Mesenchymal stem cell (in vitro differentiated cells and primary cell): ENCODE results near the gene KIAA1217.
A peak's percentile ranks its signal among the peaks of the same experiment; 100 is the strongest.

Experiments used
- DNase-seq: peaks from one replicate; pipeline ENCODE4 v3.0.0-alpha.2; 2013
- H2AFZ ChIP-seq: one replicate; pipeline ENCODE4 v1.6.1; 2013; ENCODE audit warnings: low read depth, mild to moderate bottlenecking, control low read depth, inconsistent platforms, low read length, moderate library complexity
- H2AK5ac ChIP-seq: 2 replicates; pipeline ENCODE4 v1.6.1; 2013; ENCODE audit warnings: low read length, moderate library complexity, mild to moderate bottlenecking, inconsistent platforms; ENCODE audit not compliant: severe bottlenecking
- H2BK120ac ChIP-seq: one replicate; pipeline ENCODE4 v1.6.1; 2013; ENCODE audit warnings: low read depth, mild to moderate bottlenecking, inconsistent platforms, low read length, moderate library complexity
- H2BK12ac ChIP-seq, 2 experiments: one replicate each; pipeline ENCODE4 v1.6.1; 2013; ENCODE audit warnings: inconsistent platforms in 2 of 2, low read length in 2 of 2, mild to moderate bottlenecking in 2 of 2, moderate library complexity in 2 of 2, control low read depth in 1 of 2
- H2BK15ac ChIP-seq: one replicate; pipeline ENCODE4 v1.6.1; 2013; ENCODE audit warnings: mild to moderate bottlenecking, low read depth, inconsistent platforms; ENCODE audit not compliant: poor library complexity, severe bottlenecking
- H2BK5ac ChIP-seq: 2 replicates; pipeline ENCODE4 v1.6.1; 2013; ENCODE audit warnings: low read depth, mild to moderate bottlenecking, low read length, control low read depth, inconsistent platforms; ENCODE audit not compliant: poor library complexity, severe bottlenecking
- H3K14ac ChIP-seq, 2 experiments: one replicate each; pipeline ENCODE4 v1.6.1; 2013; ENCODE audit warnings: inconsistent platforms in 2 of 2, low read length in 2 of 2, control low read depth in 1 of 2, mild to moderate bottlenecking in 1 of 2, moderate library complexity in 1 of 2
- H3K18ac ChIP-seq, 2 experiments: one replicate each; pipeline ENCODE4 v1.6.1; 2013; ENCODE audit warnings: inconsistent platforms in 2 of 2, low read length in 2 of 2, control low read depth in 1 of 2, low read depth in 1 of 2, mild to moderate bottlenecking in 1 of 2
- H3K23ac ChIP-seq, 2 experiments: one replicate each; pipeline ENCODE4 v1.6.1; 2013; ENCODE audit warnings: inconsistent platforms in 2 of 2, low read length in 2 of 2, mild to moderate bottlenecking in 2 of 2, moderate library complexity in 2 of 2, control low read depth in 1 of 2
- H3K27ac ChIP-seq: 2 replicates; pipeline ENCODE4 v1.5.1; 2013; ENCODE audit warnings: mild to moderate bottlenecking, moderate library complexity, low read length, control low read depth, inconsistent platforms; ENCODE audit not compliant: poor library complexity, severe bottlenecking
- H3K27me3 ChIP-seq, 2 experiments: 2 replicates each; pipeline versions ENCODE4 v1.6.1 to v1.7.0; 2013; ENCODE audit warnings: low read length in 2 of 2, mild to moderate bottlenecking in 2 of 2, moderate library complexity in 2 of 2, control low read depth in 1 of 2, inconsistent platforms in 1 of 2; ENCODE audit not compliant: control insufficient read depth in 1 of 2, insufficient read depth in 1 of 2
- H3K36me3 ChIP-seq, 2 experiments: 2 replicates each; pipeline versions ENCODE4 v1.6.1 to v1.7.0; 2013; ENCODE audit warnings: low read length in 2 of 2, control low read depth in 1 of 2, inconsistent platforms in 1 of 2, low read depth in 1 of 2, mild to moderate bottlenecking in 1 of 2; ENCODE audit not compliant: insufficient read depth in 2 of 2, control insufficient read depth in 1 of 2
- H3K4ac ChIP-seq, 2 experiments: one replicate each; pipeline ENCODE4 v1.6.1; 2013; ENCODE audit warnings: inconsistent platforms in 2 of 2, low read length in 2 of 2, mild to moderate bottlenecking in 2 of 2, moderate library complexity in 2 of 2, control low read depth in 1 of 2, low read depth in 1 of 2
- H3K4me1 ChIP-seq: 2 replicates; pipeline ENCODE4 v1.6.1; 2013; ENCODE audit warnings: low read depth, low read length, control low read depth; ENCODE audit not compliant: control insufficient read depth, insufficient read depth
- H3K4me2 ChIP-seq: 2 replicates; pipeline ENCODE4 v1.6.1; 2013; ENCODE audit warnings: low read length, mild to moderate bottlenecking, inconsistent platforms; ENCODE audit not compliant: poor library complexity, severe bottlenecking
- H3K4me3 ChIP-seq, 2 experiments: 2 replicates each; pipeline versions ENCODE4 v1.5.1 to v1.7.0; 2013; ENCODE audit warnings: low read length in 2 of 2, mild to moderate bottlenecking in 2 of 2, control low read depth in 1 of 2, low read depth in 1 of 2; ENCODE audit not compliant: insufficient read depth in 1 of 2
- H3K79me1 ChIP-seq: replicated peaks from 2 replicates; pipeline ENCODE4 v1.6.1; 2013; ENCODE audit warnings: mild to moderate bottlenecking, control low read depth, low read length, inconsistent platforms; ENCODE audit not compliant: poor library complexity, severe bottlenecking
- H3K9ac ChIP-seq: 2 replicates; pipeline ENCODE4 v1.7.0; 2013; ENCODE audit warnings: mild to moderate bottlenecking, low read length, moderate library complexity
- H3K9me3 ChIP-seq: 2 replicates; pipeline ENCODE4 v1.7.0; 2013; ENCODE audit warnings: mild to moderate bottlenecking, low read length; ENCODE audit not compliant: control insufficient read depth
- H4K8ac ChIP-seq: one replicate; pipeline ENCODE4 v1.6.1; 2013; ENCODE audit warnings: inconsistent platforms, mild to moderate bottlenecking, low read length, moderate library complexity
- H4K91ac ChIP-seq: one replicate; pipeline ENCODE4 v1.6.1; 2013; ENCODE audit warnings: mild to moderate bottlenecking, low read length, inconsistent platforms
- WGBS: methylation state at CpG from one replicate; pipeline ENCODE4 v1.1.7; 2013; ENCODE audit warnings: mixed read lengths; 5-methylcytosine and 5-hydroxymethylcytosine counted together

Gene KIAA1217

GRCh38 chr10:24318517-24318916 is 109.6 kb downstream of the KIAA1217 start:
- DNase-seq: no peak
- no peak overlapping the region for H2BK12ac ChIP-seq
- H4K91ac ChIP-seq: no peak overlapping the region
- H3K79me1 ChIP-seq: no peaks in the 10 kb centered on the region
- 95% methylated on average over 4 of the region's 5 CpGs for WGBS
- no peak overlapping the region for H3K18ac ChIP-seq
- no peak overlapping the region for H2AFZ ChIP-seq
- no peak overlapping the region for H2BK15ac ChIP-seq
- H3K9ac ChIP-seq: no peak overlapping the region
- no peaks in the 10 kb centered on the region for H3K27me3 ChIP-seq
- H4K8ac ChIP-seq: no peak overlapping the region
- H3K4ac ChIP-seq: no peak overlapping the region
- no peak overlapping the region for H3K14ac ChIP-seq
- H3K27ac ChIP-seq: no peak overlapping the region
- H3K4me2 ChIP-seq: no peak overlapping the region
- H3K23ac ChIP-seq: no peak overlapping the region
- no peaks in the 10 kb centered on the region for H3K9me3 ChIP-seq
- peaks cover 2% of the 10 kb centered on the region for H3K4me1 ChIP-seq
- H3K4me3 ChIP-seq: no peak overlapping the region
- H2AK5ac ChIP-seq: no peak overlapping the region
- no peak overlapping the region for H2BK5ac ChIP-seq
- no peaks in the 10 kb centered on the region for H3K36me3 ChIP-seq
- H2BK120ac ChIP-seq: no peak overlapping the region

GRCh38 chr10:24320373-24320772 is 111.4 kb downstream of the KIAA1217 start:
- WGBS: 64% methylated on average over 2 of the region's 2 CpGs
- no peak overlapping the region for H3K23ac ChIP-seq

GRCh38 chr10:24324651-24325050 is 115.7 kb downstream of the KIAA1217 start:
- H3K9ac ChIP-seq: no peak overlapping the region
- H3K18ac ChIP-seq: no peak overlapping the region
- no peak overlapping the region for H3K4me3 ChIP-seq
- no peak overlapping the region for H2BK12ac ChIP-seq
- no peak overlapping the region for H2BK5ac ChIP-seq
- peaks cover 14% of the 10 kb centered on the region for H3K9me3 ChIP-seq
- no peak overlapping the region for H3K4me2 ChIP-seq
- no peak overlapping the region for H3K14ac ChIP-seq
- H2BK15ac ChIP-seq: no peak overlapping the region
- no peak overlapping the region for H3K4ac ChIP-seq
- H4K91ac ChIP-seq: no peak overlapping the region
- no peak for DNase-seq
- no peak overlapping the region for H4K8ac ChIP-seq
- H3K27ac ChIP-seq: no peak overlapping the region
- H3K4me1 ChIP-seq: no peaks in the 10 kb centered on the region
- no peaks in the 10 kb centered on the region for H3K79me1 ChIP-seq
- H3K27me3 ChIP-seq: no peaks in the 10 kb centered on the region
- H3K23ac ChIP-seq: no peak overlapping the region
- H2AFZ ChIP-seq: no peak overlapping the region
- H3K36me3 ChIP-seq: no peaks in the 10 kb centered on the region
- no peak overlapping the region for H2BK120ac ChIP-seq
- no peak overlapping the region for H2AK5ac ChIP-seq
- 100% methylated on average over 1 of the region's 3 CpGs for WGBS

More at GRCh38 chr10:24320373-24320772, 111.4 kb downstream of the KIAA1217 start:
- H3K79me1 ChIP-seq: no peaks in the 10 kb centered on the region
- H2BK5ac ChIP-seq: no peak overlapping the region
- H3K18ac ChIP-seq: no peak overlapping the region
- no peaks in the 10 kb centered on the region for H3K36me3 ChIP-seq
- no peak overlapping the region for H3K4me3 ChIP-seq
- H3K4me1 ChIP-seq: peaks cover 2% of the 10 kb centered on the region
- H3K9me3 ChIP-seq: no peaks in the 10 kb centered on the region
- H4K8ac ChIP-seq: no peak overlapping the region
- no peak overlapping the region for H3K14ac ChIP-seq
- no peak overlapping the region for H2AK5ac ChIP-seq
- H3K27me3 ChIP-seq: no peaks in the 10 kb centered on the region
- no peak overlapping the region for H2BK120ac ChIP-seq
- H3K9ac ChIP-seq: no peak overlapping the region
- H2AFZ ChIP-seq: no peak overlapping the region
- no peak overlapping the region for H3K27ac ChIP-seq
- DNase-seq: no peak
- H2BK12ac ChIP-seq: no peak overlapping the region
- H2BK15ac ChIP-seq: no peak overlapping the region
- H4K91ac ChIP-seq: no peak overlapping the region
- H3K4ac ChIP-seq: no peak overlapping the region
- H3K4me2 ChIP-seq: no peak overlapping the region

GRCh38 chr10:24331457-24331856 is 122.5 kb downstream of the KIAA1217 start:
- Histone ChIP-seq H3K4me2 (no peak overlapping the region), H3K9ac (no peak overlapping the region), H3K23ac (no peak overlapping the region), H3K18ac (no peak overlapping the region), H2AK5ac (no peak overlapping the region), H2BK15ac (no peak overlapping the region), H4K91ac (no peak overlapping the region), H2AFZ (no peak overlapping the region), H2BK120ac (no peak overlapping the region), H3K4ac (no peak overlapping the region), H4K8ac (no peak overlapping the region), H2BK5ac (no peak overlapping the region), H2BK12ac (no peak overlapping the region), H3K36me3 (no peaks in the 10 kb centered on the region), H3K4me3 (peak overlapping the region in 1 of 2 experiments; percentile 19), H3K9me3 (peaks cover 14% of the 10 kb centered on the region), H3K27me3 (no peaks in the 10 kb centered on the region), H3K4me1 (no peaks in the 10 kb centered on the region), H3K14ac (no peak overlapping the region), H3K79me1 (no peaks in the 10 kb centered on the region), H3K27ac (no peak overlapping the region)
- DNase-seq: no peak
- 61% methylated on average over 5 of the region's 5 CpGs for WGBS
